IMR-90 (cell line): ENCODE data around the gene ZNF587B.
"Not testable (repeated sequence)": the region's sequence is repeated elsewhere in the genome, so short reads cannot be mapped to it uniquely, and the experiment has no call there.

Experiments
- CEBPB ChIP-seq: IDR thresholded peaks from 2 replicates; pipeline ENCODE4 v1.6.1; 2012; ENCODE audit warnings: low read depth, low read length, improper control_type of control experiment
- CTCF ChIP-seq: conservative IDR thresholded peaks from 2 replicates; pipeline ENCODE4 v1.5.1; 2012; ENCODE audit warnings: mild to moderate bottlenecking, low read depth, low read length, improper control_type of control experiment
- FOS ChIP-seq: fragments of 150-350 bp; IDR thresholded peaks from 2 replicates; pipeline ENCODE4 v1.6.1; 2016; ENCODE audit warnings: low read depth, low read length
- MAFK ChIP-seq: IDR thresholded peaks from 2 replicates; pipeline ENCODE4 v1.6.1; 2012; ENCODE audit warnings: low read depth, low read length, improper control_type of control experiment
- MAZ ChIP-seq: IDR thresholded peaks from 2 replicates; pipeline ENCODE4 v1.6.1; 2012; ENCODE audit warnings: low read depth, mild to moderate bottlenecking, low read length, improper control_type of control experiment, moderate library complexity, borderline replicate concordance
- NFE2L2 ChIP-seq: fragments of 150-350 bp; IDR thresholded peaks from 2 replicates; pipeline ENCODE4 v1.6.1; 2016; ENCODE audit warnings: low read depth, mild to moderate bottlenecking, low read length
- POLR2A ChIP-seq: IDR thresholded peaks from 2 replicates; pipeline ENCODE4 v1.6.1; 2012; ENCODE audit warnings: mild to moderate bottlenecking, low read depth, low read length
- RAD21 ChIP-seq: IDR thresholded peaks from 2 replicates; pipeline ENCODE4 v1.6.1; 2012; ENCODE audit warnings: low read length, improper control_type of control experiment
- RCOR1 ChIP-seq: IDR thresholded peaks from 2 replicates; pipeline ENCODE4 v1.6.1; 2012; ENCODE audit warnings: mild to moderate bottlenecking, low read length, improper control_type of control experiment; ENCODE audit not compliant: insufficient replicate concordance
- RFX5 ChIP-seq: IDR thresholded peaks from 2 replicates; pipeline ENCODE4 v1.8.0; 2012; ENCODE audit warnings: low read depth, mild to moderate bottlenecking, low read length, moderate library complexity
- SMC3 ChIP-seq: fragments of 150-350 bp; IDR thresholded peaks from 2 replicates; pipeline ENCODE4 v1.6.1; 2016; ENCODE audit warnings: low read depth, mild to moderate bottlenecking, antibody characterized with exemption, low read length, moderate library complexity
- USF2 ChIP-seq: fragments of 150-350 bp; IDR thresholded peaks from 2 replicates; pipeline ENCODE4 v1.6.1; 2017; ENCODE audit warnings: mild to moderate bottlenecking, antibody characterized with exemption, low read length, low read depth

DNA sequence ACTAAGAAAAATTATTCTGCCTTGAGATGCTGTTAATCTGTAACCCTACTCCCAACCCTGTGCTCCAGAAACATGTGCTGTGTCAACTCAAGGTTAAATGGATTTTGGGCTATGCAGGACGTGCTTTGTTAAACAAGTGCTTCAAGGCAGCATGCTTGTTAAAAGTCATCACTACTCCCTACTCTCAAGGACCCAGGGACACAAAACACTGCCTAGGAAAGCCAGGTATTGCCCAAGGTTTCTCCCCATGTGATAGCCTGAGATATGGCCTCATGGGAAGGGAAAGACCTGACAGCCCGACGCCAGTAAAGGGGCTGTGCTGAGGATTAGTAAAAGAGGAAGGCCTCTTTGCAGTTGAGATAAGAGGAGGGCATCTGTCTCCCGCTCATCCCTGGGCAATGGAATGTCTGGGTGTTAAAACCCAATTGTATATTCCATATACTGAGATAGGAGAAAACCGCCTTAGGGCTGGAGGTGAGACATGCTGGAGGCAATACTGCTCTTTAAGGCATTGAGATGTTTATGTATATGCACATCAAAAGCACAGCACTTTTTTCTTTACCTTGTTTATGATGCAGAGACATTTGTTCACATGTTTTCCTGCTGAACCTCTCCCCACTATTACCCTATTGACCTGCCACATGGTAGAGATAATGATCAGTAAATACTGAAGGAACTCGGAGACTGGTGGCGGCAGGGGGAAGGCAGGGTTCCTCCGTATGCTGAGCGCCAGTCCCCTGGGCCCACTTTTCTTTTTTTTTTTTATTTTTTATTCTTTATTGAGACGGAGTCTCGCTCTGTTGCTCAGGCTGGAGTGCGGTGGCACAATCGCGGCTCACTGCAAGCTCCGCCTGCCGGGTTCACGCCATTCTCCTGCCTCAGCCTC, 19.4 kb upstream of the ZNF587B start:
- not testable (repeated sequence) for TF ChIP-seq POLR2A, CTCF, RFX5, SMC3, FOS, CEBPB, MAFK, RAD21, MAZ, USF2, NFE2L2, RCOR1
